Measurements from ENCODE around the gene SHC1.

Gene SHC1

DNA sequence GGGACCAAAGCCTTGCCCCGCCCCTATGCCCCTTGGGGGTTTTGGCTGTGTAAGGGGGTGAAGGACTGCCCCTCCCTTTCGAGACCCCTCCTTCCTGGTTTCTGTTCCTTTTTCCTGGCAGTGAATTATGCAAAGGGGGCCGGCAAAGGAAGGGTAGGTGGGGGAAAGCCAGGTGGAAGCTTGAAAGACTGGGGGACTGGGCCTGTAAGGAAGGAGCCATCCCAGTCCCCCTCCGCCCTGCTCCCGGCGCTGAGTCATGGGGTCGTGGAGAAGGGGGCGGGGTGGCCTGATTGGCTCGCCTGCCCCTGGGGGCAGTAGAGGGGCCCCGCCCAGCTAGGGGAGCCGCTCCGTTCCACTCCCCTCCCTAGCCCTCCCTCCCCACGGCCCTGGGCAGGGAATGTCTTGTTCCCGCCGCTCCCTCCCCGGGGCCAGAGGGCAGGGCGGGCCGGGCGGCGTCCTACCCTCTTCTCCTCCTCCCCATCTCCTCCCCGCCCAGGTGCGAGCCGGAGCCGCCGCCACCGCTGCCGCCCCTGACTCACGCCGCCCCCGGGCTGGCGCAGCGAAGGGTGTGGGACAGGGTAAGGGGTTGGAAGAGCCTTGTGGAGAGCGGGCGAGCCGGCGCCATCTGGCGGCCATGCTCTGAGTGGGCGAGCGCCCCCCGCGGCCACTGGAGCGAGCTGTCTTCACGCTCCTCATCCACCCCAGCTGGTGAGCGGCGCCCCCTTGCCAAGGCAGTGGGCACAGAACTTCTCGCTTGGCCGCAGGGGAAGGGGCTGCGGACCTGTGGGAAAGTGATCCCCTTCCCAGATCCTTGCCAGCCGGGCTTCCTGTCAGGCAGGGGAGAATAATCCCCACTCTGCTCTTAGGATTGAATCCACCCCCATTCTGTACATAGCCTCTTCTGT, 46.7 kb upstream of the SHC1 start:
- no peak overlapping the region; the same call in 1 of the 2 replicates for H3K9ac ChIP-seq
- no peak overlapping the region for H3K27ac ChIP-seq
- peak overlapping the region; percentile 16; the same call in 1 of the 2 replicates for H3K4me2 ChIP-seq
- TF ChIP-seq, protein P1, sequence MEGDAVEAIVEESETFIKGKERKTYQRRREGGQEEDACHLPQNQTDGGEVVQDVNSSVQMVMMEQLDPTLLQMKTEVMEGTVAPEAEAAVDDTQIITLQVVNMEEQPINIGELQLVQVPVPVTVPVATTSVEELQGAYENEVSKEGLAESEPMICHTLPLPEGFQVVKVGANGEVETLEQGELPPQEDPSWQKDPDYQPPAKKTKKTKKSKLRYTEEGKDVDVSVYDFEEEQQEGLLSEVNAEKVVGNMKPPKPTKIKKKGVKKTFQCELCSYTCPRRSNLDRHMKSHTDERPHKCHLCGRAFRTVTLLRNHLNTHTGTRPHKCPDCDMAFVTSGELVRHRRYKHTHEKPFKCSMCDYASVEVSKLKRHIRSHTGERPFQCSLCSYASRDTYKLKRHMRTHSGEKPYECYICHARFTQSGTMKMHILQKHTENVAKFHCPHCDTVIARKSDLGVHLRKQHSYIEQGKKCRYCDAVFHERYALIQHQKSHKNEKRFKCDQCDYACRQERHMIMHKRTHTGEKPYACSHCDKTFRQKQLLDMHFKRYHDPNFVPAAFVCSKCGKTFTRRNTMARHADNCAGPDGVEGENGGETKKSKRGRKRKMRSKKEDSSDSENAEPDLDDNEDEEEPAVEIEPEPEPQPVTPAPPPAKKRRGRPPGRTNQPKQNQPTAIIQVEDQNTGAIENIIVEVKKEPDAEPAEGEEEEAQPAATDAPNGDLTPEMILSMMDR (conservative IDR thresholded peaks at IDR 0.05; ENCODE audit: low read depth, low read length): peak; percentile 95
- H3K79me2 ChIP-seq (ENCODE audit: insufficient read depth, low read depth): no peaks in the 10 kb centered on the region
- no peaks in the 10 kb centered on the region for H3K27me3 ChIP-seq (ENCODE audit: insufficient read depth, low read depth)
- H3K4me1 ChIP-seq (ENCODE audit: low read depth, poor library complexity, severe bottlenecking): peaks cover 32% of the 10 kb centered on the region
- H4K20me1 ChIP-seq (ENCODE audit: insufficient read depth): no peaks in the 10 kb centered on the region
- H3K4me3 ChIP-seq (IDR thresholded peaks at IDR 0.05; ENCODE audit: insufficient read depth, low read depth, low read length): no peak overlapping the region
- peaks cover 7% of the 10 kb centered on the region; the same call in 1 of the 2 replicates for H3K36me3 ChIP-seq (ENCODE audit: insufficient read depth)
- H2AFZ ChIP-seq (ENCODE audit: low read depth): no peak overlapping the region

DNA sequence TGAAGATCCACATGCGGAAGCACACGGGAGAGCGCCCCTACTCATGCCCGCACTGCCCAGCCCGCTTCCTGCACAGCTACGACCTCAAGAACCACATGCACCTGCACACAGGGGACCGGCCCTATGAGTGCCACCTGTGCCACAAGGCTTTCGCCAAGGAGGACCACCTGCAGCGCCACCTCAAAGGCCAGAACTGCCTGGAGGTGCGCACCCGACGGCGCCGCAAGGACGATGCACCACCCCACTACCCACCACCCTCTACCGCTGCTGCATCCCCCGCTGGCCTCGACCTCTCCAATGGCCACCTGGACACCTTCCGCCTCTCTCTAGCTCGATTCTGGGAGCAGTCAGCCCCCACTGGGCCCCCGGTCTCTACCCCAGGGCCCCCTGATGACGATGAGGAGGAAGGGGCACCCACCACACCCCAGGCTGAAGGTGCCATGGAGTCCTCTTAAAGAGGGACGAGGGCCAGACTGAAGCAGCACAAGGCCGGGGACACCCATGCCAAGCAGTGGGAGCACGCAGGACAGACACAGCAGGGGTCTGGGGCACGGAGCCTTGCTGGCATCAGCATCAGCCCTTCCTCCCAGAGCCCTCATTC, 45.8 kb upstream of the SHC1 start:
- no peak overlapping the region for H3K9ac ChIP-seq
- no peaks in the 10 kb centered on the region for H3K27me3 ChIP-seq (ENCODE audit: insufficient read depth, low read depth)
- H4K20me1 ChIP-seq (ENCODE audit: insufficient read depth): no peaks in the 10 kb centered on the region
- H3K36me3 ChIP-seq (ENCODE audit: insufficient read depth): peaks cover 7% of the 10 kb centered on the region; the same call in 1 of the 2 replicates
- no peaks in the 10 kb centered on the region for H3K79me2 ChIP-seq (ENCODE audit: insufficient read depth, low read depth)
- TF ChIP-seq, protein P1 (conservative IDR thresholded peaks at IDR 0.05; ENCODE audit: low read depth, low read length): no peak; the same call in 1 of the 2 replicates
- H3K4me1 ChIP-seq (ENCODE audit: low read depth, poor library complexity, severe bottlenecking): peaks cover 32% of the 10 kb centered on the region
- H3K4me2 ChIP-seq: peak overlapping the region; percentile 16; the same call in 1 of the 2 replicates
- H2AFZ ChIP-seq (ENCODE audit: low read depth): no peak overlapping the region
- H3K4me3 ChIP-seq (IDR thresholded peaks at IDR 0.05; ENCODE audit: insufficient read depth, low read depth, low read length): no peak overlapping the region
- no peak overlapping the region for H3K27ac ChIP-seq

DNA sequence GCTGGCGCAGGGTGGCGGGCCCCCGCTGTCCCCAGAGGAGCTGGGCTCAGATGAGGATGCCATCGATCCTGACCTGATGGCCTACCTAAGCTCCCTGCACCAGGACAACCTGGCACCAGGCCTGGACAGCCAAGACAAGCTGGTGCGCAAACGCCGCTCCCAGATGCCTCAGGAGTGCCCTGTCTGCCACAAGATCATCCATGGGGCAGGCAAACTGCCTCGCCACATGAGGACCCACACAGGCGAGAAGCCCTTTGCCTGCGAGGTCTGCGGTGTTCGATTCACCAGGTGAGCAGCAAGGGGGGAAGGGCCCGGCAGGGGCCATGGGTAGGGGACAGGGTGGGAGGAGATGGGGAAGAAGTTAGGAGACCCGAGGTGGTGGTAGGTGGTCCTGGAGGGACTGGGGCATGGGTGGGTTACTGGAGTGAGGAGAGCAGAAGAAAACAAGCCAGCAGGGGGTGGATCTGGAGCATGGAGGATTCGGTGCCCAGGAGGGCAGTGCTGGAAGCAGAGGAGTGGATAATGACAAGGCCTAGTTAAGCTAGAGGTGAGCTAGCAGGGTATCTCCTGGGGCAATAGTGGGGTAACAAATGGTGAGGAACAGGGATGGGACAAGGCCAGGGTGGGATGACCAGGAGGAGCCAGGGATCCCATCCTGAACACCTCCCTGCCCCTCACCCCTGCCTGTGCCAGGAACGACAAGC, 45.1 kb upstream of the SHC1 start:
- TF ChIP-seq, protein P1 (conservative IDR thresholded peaks at IDR 0.05; ENCODE audit: low read depth, low read length): no peak
- peaks cover 32% of the 10 kb centered on the region for H3K4me1 ChIP-seq (ENCODE audit: low read depth, poor library complexity, severe bottlenecking)
- no peaks in the 10 kb centered on the region for H3K27me3 ChIP-seq (ENCODE audit: insufficient read depth, low read depth)
- H3K36me3 ChIP-seq (ENCODE audit: insufficient read depth): peaks cover 7% of the 10 kb centered on the region; the same call in 1 of the 2 replicates
- H3K27ac ChIP-seq: no peak overlapping the region
- H4K20me1 ChIP-seq (ENCODE audit: insufficient read depth): no peaks in the 10 kb centered on the region
- H2AFZ ChIP-seq (ENCODE audit: low read depth): no peak overlapping the region
- no peak overlapping the region for H3K4me3 ChIP-seq (IDR thresholded peaks at IDR 0.05; ENCODE audit: insufficient read depth, low read depth, low read length)
- no peak overlapping the region for H3K9ac ChIP-seq
- no peak overlapping the region for H3K4me2 ChIP-seq
- no peaks in the 10 kb centered on the region; the same call in 1 of the 2 replicates for H3K79me2 ChIP-seq (ENCODE audit: insufficient read depth, low read depth)

DNA sequence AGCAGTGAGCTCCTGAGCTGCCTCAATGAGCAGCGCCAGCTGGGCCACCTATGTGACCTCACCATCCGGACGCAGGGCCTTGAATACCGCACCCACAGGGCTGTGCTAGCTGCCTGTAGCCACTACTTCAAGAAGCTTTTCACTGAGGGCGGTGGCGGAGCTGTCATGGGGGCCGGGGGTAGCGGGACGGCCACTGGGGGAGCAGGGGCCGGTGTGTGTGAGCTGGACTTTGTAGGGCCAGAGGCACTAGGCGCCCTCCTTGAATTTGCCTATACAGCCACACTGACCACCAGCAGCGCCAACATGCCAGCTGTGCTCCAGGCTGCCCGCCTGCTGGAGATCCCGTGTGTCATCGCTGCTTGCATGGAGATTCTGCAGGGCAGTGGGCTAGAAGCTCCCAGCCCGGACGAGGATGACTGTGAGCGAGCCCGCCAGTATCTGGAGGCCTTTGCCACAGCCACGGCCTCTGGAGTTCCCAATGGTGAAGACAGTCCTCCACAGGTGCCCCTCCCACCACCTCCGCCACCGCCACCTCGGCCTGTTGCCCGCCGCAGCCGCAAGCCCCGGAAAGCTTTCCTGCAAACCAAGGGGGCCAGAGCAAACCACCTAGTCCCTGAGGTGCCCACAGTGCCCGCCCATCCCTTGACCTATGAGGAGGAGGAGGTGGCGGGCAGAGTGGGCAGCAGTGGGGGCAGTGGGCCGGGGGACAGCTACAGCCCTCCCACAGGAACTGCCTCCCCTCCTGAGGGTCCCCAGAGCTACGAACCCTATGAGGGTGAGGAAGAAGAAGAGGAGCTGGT, 44.4 kb upstream of the SHC1 start:
- no peak overlapping the region for H3K4me2 ChIP-seq
- no peaks in the 10 kb centered on the region for H4K20me1 ChIP-seq (ENCODE audit: insufficient read depth)
- H3K4me3 ChIP-seq (IDR thresholded peaks at IDR 0.05; ENCODE audit: insufficient read depth, low read depth, low read length): no peak overlapping the region
- H3K27ac ChIP-seq: no peak overlapping the region; the same call in 1 of the 2 replicates
- no peaks in the 10 kb centered on the region for H3K27me3 ChIP-seq (ENCODE audit: insufficient read depth, low read depth)
- H3K4me1 ChIP-seq (ENCODE audit: low read depth, poor library complexity, severe bottlenecking): peaks cover 32% of the 10 kb centered on the region
- H3K79me2 ChIP-seq (ENCODE audit: insufficient read depth, low read depth): no peaks in the 10 kb centered on the region; the same call in 1 of the 2 replicates
- H3K9ac ChIP-seq: no peak overlapping the region
- no peak overlapping the region for H2AFZ ChIP-seq (ENCODE audit: low read depth)
- H3K36me3 ChIP-seq (ENCODE audit: insufficient read depth): peaks cover 7% of the 10 kb centered on the region; the same call in 1 of the 2 replicates
- TF ChIP-seq, protein P1 (conservative IDR thresholded peaks at IDR 0.05; ENCODE audit: low read depth, low read length): no peak
